Spinal cord (tissue), 10 donors: ENCODE measurements around the gene CUL2. TPM values are rescaled to one million over a fixed set of nuclear protein-coding genes. Genes with fewer than 3 reads are reported as not detected.

Experiments used
- DNase-seq, 6 donors: peaks; one replicate each; pipeline versions ENCODE4 v3.0.0 to v3.0.0-alpha.2; 2013 to 2015; ENCODE audit warnings: low spot score in 6 of 6, low read depth in 4 of 6
- H3K27ac ChIP-seq: one replicate; pipeline ENCODE4 v1.5.1; 2013; ENCODE audit warnings: low read depth, low read length, control low read depth
- H3K27me3 ChIP-seq: one replicate; pipeline ENCODE4 v1.6.1; 2013; ENCODE audit warnings: low read length; ENCODE audit not compliant: control insufficient read depth, insufficient read depth
- H3K36me3 ChIP-seq: one replicate; pipeline ENCODE4 v1.6.1; 2013; ENCODE audit warnings: low read length; ENCODE audit not compliant: control insufficient read depth, insufficient read depth
- H3K4me1 ChIP-seq: one replicate; pipeline ENCODE4 v1.6.1; 2013; ENCODE audit warnings: low read length; ENCODE audit not compliant: control insufficient read depth, insufficient read depth
- H3K4me3 ChIP-seq: one replicate; pipeline ENCODE4 v1.5.1; 2013; ENCODE audit warnings: low read depth, low read length, control low read depth
- H3K9me3 ChIP-seq: one replicate; pipeline ENCODE4 v1.6.1; 2013; ENCODE audit warnings: low read length; ENCODE audit not compliant: control insufficient read depth, insufficient read depth
- WGBS: methylation state at CpG from one replicate; pipeline ENCODE4 v1.1.5; 2013; ENCODE audit warnings: missing lambda C conversion rate; ENCODE audit not compliant: insufficient coverage; 5-methylcytosine and 5-hydroxymethylcytosine counted together
- polyA plus RNA-seq, 2 donors: library from polyadenylated mRNA; unstranded; fragments of 120-200 nt; gene quantifications; one replicate each; pipeline ENCODE4 v1.2.1, GENCODE V29; 2013; ENCODE audit not compliant: insufficient read length in 2 of 2
- total RNA-seq, 2 donors: library from RNA; depleted of rRNA in 1 of 2; stranded (reverse); fragments of 120-200 nt in 1 of 2; fragments of >200 nt in 1 of 2; gene quantifications; one replicate each; pipeline versions ENCODE4 v1.2.3 to v1.2.4, GENCODE V29; 2013 to 2014
- donor health status: healthy.

The CUL2 gene
- total and polyA plus RNA-seq, 4 donors = 31.9 to 67.1 (median 46.4) TPM

DNA sequence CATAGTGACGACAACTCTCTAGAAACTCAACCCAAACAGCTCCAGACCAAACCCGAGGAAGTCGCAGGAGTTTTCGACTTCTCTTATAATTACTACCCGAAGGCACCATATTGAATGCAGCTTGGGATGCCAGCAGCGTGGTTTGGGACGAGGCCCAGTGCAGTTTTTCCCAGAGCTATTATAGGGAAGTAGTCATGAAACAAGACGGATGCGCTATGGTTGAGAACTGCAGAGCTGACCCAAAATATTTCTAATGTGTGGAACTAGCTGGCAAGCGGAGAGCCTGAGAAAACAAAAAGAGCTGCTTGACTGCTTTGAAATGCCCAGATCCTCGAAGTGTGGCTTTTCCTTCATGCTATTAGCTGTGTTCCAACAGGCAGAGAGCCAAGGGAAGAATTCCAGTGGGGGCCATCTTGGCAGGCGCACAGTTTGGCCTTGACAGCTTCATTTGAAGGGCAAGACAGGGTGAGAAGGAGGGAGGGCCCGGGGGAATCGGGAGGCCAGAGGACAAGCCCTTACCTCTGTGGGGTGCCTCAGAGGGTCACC lies 122.7 kb downstream of the CUL2 start:
- Histone ChIP-seq H3K9me3 (no peaks in the 10 kb centered on the region), H3K36me3 (no peaks in the 10 kb centered on the region), H3K27me3 (no peaks in the 10 kb centered on the region), H3K4me1 (peaks cover 17% of the 10 kb centered on the region), H3K4me3 (no peak overlapping the region), H3K27ac (peak overlapping the region; percentile 77)
- WGBS = 16% methylated on average over 9 of the region's 14 CpGs
- DNase-seq = peak; percentile 68 to 95 (median 74)

DNA sequence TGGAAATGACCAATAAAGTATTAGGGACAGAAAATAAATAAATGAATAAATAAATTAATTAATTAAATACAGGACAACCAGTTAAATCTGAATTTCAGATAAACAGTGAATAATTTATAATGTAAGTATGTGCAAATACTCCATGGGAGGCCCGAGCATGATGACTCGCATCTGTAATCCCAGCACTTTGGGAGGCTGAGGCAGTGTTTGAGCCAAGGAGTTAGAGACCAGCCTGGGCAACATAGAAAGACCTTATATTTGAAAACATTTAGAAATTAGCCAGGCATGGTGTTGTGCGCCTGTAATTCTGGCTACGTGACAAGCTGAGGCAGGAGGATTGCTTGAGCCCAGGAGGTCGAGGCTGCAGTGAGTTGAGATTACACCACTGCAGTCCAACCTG lies 123.7 kb downstream of the CUL2 start:
- Histone ChIP-seq H3K9me3 (no peaks in the 10 kb centered on the region), H3K36me3 (no peaks in the 10 kb centered on the region), H3K4me3 (no peak overlapping the region), H3K4me1 (peaks cover 17% of the 10 kb centered on the region), H3K27me3 (no peaks in the 10 kb centered on the region), H3K27ac (peak overlapping the region; percentile 15)
- WGBS = 62% methylated on average over 3 of the region's 5 CpGs
- no peak for DNase-seq

DNA sequence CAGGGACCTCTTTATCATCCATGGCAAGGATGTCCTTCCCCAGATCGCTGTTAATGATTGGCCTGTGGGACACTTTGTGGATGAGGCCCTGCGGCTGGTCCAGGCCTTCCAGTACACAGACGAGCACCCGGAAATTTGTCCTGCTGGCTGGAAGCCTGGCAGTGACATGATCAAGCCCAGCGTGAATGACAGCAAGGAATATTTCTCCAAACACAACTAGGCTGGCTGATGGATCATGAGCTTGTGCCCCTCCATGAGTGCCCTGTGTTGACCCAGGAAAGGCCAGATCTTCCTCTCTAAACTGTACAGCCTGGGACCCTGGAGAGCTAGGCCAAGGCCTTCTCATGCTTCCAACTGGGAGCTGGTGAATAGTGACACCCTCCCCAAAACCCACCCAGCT lies 124.1 kb downstream of the CUL2 start:
- no peaks in the 10 kb centered on the region for H3K9me3 ChIP-seq
- 82% methylated on average over 5 of the region's 5 CpGs for WGBS

DNA sequence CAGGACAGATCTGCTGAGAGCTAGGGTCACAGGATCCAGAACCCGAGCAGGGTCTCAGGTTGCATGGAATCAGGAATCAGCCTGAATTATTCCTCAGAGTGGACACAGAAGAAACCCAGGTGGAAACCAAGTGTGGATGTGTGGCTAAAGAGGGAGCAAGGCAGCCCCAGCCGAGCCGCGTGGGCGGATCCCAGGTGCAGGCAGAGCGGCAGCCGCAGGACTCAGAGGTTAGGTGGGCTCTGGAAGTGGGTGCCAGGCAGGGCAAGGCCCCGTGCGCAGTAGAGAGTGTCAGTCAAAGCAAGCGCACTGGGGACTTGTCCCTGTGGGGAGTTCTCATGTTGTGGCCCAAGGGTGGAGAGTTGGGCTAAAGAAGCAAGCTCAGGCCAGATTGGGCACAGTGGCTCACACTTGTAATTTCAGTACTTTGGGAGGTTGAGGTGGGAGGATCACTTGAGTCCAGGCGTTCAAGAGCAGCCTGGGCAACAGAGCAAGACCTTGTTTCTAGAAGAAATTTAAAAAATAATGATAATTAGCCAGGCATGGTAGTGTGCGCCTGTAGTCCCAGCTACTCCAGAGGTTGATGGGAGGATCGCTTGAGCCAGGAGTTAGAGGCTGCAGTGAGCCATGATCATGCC lies 125.9 kb downstream of the CUL2 start:
- no peak overlapping the region for H3K27ac ChIP-seq
- peaks cover 17% of the 10 kb centered on the region for H3K4me1 ChIP-seq
- 97% methylated on average over 12 of the region's 13 CpGs for WGBS
- no peak overlapping the region for H3K4me3 ChIP-seq
- no peaks in the 10 kb centered on the region for H3K27me3 ChIP-seq
- DNase-seq = no peak
- H3K36me3 ChIP-seq = no peaks in the 10 kb centered on the region
- H3K9me3 ChIP-seq = no peaks in the 10 kb centered on the region

More for the DNA sequence above, 124.1 kb downstream of the CUL2 start:
- Histone ChIP-seq H3K27me3 (no peaks in the 10 kb centered on the region), H3K27ac (no peak overlapping the region), H3K36me3 (no peaks in the 10 kb centered on the region), H3K4me1 (peaks cover 17% of the 10 kb centered on the region), H3K4me3 (no peak overlapping the region)
- peak in 1 of 6 donors; percentile 35 for DNase-seq

DNA sequence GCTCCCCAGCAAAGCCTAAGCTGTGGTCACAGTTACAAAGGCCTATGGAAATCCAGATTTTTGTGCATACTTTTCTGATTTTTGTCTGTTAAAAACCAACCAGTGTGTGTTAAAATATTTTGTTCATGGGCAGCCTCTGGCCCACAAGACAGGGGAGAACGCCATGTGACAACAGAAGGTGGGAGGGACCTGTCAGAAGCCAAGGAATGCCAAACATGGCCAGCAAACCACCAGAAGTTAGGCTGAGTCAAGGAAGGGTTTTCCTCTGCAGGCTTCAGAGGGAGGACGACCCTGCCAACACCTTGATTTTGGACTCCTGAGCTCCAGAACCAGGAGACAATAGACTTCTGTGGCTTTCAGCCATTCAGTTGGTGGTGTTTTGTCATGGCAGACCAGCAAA lies 127.3 kb downstream of the CUL2 start:
- Histone ChIP-seq H3K36me3 (no peaks in the 10 kb centered on the region), H3K4me1 (peaks cover 15% of the 10 kb centered on the region), H3K9me3 (no peaks in the 10 kb centered on the region), H3K4me3 (no peak overlapping the region), H3K27ac (no peak overlapping the region), H3K27me3 (no peaks in the 10 kb centered on the region)
- 89% methylated on average over 2 of the region's 2 CpGs for WGBS
- DNase-seq = no peak

DNA sequence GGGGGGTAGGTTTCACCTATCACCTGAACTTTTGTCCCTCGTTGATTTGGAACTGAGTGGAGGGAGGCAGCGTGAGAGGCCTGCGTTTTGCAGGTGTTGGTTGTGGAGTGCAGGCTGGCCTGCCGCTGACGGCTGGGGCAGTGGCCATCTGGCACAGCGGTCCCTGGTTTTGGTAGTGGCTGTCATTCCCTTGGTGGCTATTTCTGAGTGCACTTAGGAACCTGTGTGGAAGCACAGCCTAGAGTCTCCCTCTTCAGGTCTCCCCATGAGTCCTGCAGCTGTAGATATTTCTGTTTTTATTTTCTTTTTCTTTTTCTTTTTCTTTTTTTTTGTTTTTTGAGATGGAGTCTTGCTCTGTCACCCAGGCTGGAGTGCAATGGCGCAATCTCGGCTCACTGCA lies 129.2 kb downstream of the CUL2 start:
- 90% methylated on average over 6 of the region's 8 CpGs for WGBS
- H3K4me3 ChIP-seq = no peak overlapping the region
- no peaks in the 10 kb centered on the region for H3K27me3 ChIP-seq
- H3K9me3 ChIP-seq = no peaks in the 10 kb centered on the region
- H3K27ac ChIP-seq = no peak overlapping the region
- no peaks in the 10 kb centered on the region for H3K36me3 ChIP-seq
- H3K4me1 ChIP-seq = no peaks in the 10 kb centered on the region
- no peak for DNase-seq

DNA sequence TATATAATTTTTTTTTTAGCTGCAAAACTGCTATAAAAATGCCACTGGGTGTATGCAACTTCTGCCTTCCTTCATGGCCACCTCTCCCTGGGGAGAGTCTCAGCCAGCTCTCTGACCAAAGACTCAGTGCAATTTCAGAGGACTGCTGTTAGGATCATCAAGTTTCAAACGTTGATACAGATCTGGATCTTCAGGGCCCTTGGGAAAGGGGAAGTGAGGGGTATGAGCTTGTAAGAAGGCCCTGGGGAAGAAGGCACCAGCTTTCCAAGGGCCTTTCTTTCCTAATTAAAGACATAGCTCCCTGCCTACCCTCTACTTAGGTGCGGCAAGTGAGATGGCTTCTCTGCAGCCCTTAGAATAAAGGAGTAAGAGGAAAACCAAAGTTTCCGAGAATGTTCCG lies 130.4 kb downstream of the CUL2 start:
- Histone ChIP-seq H3K4me1 (no peaks in the 10 kb centered on the region), H3K27ac (no peak overlapping the region), H3K9me3 (no peaks in the 10 kb centered on the region), H3K4me3 (no peak overlapping the region), H3K27me3 (no peaks in the 10 kb centered on the region), H3K36me3 (no peaks in the 10 kb centered on the region)
- DNase-seq = no peak
- 40% methylated on average over 1 of the region's 4 CpGs for WGBS

DNA sequence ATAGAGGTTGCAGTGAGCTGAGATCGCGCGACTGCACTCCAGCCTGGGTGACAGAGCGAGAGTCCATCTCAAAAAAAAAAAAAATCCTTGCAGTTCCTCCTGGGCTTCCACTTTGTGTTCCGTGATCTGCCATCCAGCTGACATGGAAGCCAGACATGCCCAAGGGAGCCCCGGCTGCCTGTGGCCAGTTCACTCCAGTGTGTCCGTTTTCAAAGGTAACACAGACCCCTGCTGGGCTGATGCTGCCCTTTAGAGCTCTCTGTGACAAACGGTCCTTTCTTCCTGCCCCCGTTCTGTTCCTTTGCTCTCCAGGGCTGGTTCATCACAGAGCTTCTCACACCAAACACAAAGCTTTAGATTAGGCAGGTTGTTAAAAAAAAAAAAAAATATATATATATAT lies 130.8 kb downstream of the CUL2 start:
- H3K9me3 ChIP-seq = no peaks in the 10 kb centered on the region
- DNase-seq = no peak
- no peaks in the 10 kb centered on the region for H3K27me3 ChIP-seq
- no peaks in the 10 kb centered on the region for H3K4me1 ChIP-seq
- H3K4me3 ChIP-seq = no peak overlapping the region
- WGBS = 62% methylated on average over 6 of the region's 9 CpGs
- H3K27ac ChIP-seq = no peak overlapping the region
- no peaks in the 10 kb centered on the region for H3K36me3 ChIP-seq
